Measurements from ENCODE around the gene MAP1B.
"Not testable (repeated sequence)": the region's sequence is repeated elsewhere in the genome, so short reads cannot be mapped to it uniquely, and the experiment has no call there.

Gene MAP1B

DNA sequence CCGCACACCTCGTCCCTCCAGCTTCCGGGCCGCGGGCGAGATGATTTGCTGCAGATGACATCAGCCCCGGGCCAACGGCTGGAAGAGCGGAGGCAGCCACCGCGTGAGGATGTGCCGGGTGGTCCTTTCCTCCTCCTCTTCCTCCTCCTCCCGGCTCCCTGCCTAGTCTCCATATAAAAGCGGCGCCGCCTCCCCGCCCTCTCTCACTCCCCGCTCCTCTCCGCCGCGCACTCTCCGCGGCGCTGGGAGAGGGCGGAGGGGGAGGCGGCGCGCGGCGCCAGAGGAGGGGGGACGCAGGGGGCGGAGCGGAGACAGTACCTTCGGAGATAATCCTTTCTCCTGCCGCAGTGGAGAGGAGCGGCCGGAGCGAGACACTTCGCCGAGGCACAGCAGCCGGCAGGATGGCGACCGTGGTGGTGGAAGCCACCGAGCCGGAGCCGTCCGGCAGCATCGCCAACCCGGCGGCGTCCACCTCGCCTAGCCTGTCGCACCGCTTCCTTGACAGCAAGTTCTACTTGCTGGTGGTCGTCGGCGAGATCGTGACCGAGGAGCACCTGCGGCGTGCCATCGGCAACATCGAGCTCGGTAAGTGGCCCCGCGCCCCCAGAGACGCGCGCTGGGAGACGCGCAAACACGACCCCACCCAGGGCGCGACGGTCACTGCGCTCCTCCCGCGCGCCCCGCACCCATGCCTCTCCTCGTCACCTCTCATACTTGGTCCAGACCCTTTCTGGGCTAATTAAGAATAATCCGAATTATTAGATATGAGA is at the start of gene MAP1B:
Gene MAP1B (plus strand): TSS at position 345 of the 770 bp plus-strand sequence. CDS start 57 bp downstream, at position 402.
- FAIRE-seq (no peak), DNase-seq (ENCODE audit: insufficient read length, low spot score) (no peak)

DNA sequence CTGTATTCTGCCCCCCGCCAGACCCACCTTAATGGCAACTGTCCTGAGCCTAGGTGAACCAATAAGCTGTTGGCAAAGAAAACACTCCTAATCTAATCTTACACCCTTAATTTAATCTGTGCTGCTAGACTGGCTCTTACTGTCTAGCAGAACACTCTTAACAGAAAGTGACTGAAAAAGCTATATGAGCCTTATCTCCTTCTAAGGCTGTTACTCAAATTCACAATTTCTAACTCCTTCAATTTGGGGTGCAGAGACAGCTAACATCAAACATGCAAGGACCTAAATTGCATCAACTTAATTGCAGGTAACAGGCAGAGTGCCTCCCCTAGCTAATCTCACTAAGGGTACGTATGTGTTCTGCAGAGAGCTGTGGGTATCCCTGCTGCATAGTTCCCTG is 49.5 kb upstream of the MAP1B start:
- no peak for DNase-seq (ENCODE audit: insufficient read length, low spot score)
- FAIRE-seq, result no peak

DNA sequence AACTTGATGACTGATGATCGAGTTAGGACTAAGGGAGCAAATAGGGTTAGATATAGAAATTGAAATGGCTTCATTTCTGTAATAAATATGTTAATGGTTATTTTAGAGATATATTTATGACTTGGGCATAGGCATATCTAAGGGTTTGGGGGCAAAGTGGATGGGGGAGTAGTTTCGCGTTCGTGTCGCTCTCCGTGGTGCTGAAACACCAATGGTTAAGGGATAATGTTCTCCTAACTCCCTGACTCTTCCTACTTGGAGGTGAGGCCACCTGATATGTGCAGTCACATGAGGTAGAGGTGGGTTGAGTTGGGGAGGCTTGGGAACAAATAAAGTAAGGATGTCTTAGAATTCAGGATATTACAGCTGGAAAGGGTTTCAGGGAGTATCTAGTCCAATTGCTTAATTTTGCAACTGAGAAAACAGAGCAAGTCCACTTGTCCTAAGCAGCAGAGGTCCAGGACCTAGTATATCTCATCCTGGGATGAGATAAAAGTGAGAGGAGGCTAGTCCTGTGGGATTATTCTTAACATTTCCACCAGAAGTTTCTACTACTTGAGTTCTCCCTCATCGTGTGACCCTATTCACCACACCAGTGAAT is 44.0 kb upstream of the MAP1B start:
- DNase-seq (ENCODE audit: insufficient read length, low spot score) (no peak), FAIRE-seq (no peak)

DNA sequence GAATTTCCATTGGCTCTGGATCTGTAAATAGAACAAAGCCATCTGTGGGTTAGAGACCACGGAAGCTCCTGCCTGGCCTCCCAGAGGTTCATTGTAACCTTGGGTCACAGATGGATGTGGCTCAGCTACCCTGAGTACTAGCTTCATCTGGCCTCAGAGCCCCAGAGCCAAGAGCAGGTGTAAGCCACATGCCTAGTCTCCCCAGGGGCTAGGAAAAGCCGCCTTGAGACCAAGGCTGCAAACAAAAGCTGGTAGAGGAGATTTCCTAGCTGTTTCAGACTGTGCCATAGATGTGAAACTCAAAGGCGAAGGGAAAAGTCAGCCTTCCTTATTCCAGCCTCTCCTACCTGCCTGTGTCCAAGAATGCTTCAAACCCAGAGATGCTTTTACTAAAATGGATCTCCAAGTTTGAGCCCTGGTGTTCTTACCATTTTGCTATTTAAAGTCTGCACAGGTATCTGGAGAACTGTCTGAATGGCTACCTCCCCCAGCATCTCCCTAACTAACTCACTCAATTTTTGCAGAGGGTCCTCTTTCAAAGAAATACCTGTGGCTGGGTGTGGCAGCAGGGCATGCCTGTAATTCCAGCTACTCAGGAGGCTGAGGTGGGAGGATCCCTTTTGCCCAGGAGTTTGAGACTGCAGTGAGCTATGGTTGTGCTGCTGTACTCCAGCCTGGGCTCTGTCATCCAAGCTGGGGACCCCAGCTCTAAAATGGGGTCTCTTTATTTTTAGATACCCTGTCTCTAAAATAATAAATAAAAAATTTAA is 42.3 kb upstream of the MAP1B start:
- no peak for DNase-seq (ENCODE audit: insufficient read length, low spot score)
- no peak for FAIRE-seq

DNA sequence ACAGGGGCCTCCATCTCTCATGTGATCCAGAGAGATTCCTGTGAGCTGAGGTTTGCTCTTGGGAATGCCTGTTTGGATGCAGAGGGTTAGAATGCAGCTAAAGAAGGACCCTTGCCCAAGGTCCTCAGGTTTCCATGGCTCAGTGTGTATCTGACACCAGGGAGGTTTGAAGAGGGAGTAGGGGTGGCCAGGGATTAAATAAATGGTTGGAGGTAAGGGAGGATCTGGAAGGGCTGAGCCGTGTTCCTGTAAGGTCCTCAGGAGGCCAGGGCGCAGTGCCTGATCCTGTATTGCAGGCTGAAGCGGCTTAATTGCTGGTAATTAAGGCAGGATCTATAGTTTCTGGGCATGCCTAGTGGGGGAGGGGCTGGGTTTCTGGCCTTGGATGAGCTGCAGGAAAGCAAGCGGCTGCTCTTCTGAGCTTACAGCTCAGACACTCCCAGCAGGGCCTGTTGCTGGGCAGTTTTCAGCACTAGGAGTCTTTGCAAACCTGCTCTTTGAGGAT is 41.5 kb upstream of the MAP1B start:
- FAIRE-seq (no peak), DNase-seq (ENCODE audit: insufficient read length, low spot score) (no peak)

DNA sequence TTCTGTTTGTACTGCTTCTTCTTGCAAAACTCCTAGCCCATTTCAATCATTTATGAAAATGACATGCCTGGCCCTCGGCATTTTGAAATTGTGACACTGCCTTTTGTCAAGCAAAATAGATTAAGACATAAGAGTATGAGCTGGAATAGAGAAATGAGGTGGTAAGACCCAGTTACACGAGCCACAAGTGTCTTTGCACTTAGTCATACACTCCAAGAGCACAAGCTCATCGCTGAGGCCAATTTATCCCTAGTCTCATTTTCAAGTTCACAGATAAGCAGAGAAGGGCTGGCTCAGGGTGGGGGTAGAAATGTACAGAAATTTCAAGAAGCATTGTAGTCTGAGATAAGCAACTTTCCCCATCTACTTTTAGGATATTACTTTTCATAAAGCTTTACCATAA is 40.6 kb upstream of the MAP1B start:
- no peak for DNase-seq (ENCODE audit: insufficient read length, low spot score)
- FAIRE-seq, result no peak

DNA sequence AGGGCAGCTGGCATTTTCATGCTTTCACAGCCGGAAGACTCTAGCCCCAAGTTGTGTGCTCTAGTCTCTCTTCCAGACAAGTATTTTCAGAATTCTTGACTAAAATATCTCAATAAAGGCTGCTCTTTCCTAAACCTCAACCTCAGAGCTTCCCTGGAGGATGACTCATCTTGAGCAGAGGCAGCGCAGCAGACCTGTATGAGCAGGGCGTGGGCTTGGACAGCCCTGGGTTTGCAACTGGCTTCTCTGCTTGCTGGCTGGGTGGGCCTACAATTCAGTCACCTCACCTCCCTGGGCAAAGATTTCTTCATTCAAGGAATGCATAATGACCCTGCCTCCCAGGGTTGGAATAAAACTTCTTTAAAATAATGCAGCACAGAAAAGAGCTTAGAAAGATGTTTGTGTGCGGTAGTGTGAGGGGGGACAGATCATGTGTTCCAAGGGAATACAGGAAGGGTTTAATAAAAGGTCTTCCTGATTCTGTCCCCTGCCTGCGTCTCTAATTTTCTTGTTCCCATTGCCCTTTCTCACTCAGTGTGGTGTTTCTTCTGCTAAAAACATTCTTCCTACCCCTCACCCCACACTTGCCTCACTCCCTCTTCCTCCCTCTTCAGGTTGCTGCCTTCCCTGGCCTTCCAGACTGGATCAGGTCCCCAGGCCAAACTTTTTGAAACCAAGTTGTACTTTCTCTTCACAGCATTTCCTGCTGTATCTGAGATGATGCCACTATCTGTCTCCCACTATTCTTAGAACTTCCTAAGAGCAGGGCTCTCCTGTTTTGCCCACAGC is 39.4 kb upstream of the MAP1B start:
- no peak for FAIRE-seq
- DNase-seq (ENCODE audit: insufficient read length, low spot score), result no peak

DNA sequence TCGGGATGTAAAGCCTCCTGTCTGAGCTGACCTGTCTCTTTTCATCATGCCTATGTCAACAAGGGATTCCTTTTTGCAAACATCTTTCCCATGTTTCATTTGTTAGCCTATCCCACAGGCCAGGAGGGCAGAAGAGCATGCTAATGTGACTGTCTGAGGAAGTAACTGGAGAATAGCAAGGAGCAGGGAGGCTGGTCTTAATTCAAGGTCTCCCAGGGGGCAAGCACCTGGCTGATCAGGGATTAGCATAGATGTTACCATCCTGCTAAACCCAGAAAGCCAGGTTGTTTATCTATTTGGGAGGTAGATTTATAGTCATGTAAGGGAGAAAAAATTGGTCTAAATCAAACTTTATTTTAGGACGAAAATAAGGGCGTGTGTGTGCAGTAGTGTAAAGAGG is 36.7 kb upstream of the MAP1B start:
- DNase-seq (ENCODE audit: insufficient read length, low spot score) (no peak), FAIRE-seq (no peak)

DNA sequence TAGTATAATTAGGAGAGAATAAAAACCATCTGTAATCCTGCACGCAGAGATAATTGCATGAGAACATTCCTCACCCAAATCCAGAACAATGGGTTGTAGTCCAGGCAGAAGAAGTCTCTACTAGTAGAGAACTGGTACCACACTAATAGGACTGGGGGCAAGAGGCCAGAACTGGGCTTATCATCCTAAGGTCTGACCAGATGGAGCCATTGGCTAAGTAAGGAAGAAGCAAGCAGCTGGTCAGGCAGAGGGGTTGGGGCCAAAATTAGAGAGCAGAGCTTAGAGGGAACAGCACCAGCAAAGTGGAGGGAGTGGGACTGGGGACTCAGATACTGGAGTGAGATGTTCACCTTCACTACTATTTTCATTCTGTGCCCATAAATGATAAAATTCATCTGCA is 35.4 kb upstream of the MAP1B start:
- DNase-seq (ENCODE audit: insufficient read length, low spot score), result no peak
- FAIRE-seq, result no peak

DNA sequence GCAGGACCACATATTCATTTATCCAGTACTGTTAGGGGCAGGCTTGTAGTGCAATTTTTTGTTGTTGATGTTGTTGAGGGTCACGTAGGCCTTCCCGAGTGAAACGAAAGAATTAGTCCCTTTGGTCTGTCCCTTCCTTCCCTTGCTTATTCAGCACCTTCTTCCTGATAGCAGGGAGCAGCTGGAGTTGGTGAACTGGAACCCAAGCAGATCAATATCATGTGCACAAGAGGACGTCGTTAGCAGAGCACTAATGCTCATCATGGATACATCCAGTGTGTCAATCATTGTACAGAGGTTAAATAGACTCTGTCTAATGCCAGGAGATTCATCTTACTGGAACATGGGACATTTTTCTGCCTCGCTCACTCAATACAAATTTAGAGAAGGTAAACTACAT is 33.0 kb upstream of the MAP1B start:
- no peak for DNase-seq (ENCODE audit: insufficient read length, low spot score)
- no peak for FAIRE-seq

DNA sequence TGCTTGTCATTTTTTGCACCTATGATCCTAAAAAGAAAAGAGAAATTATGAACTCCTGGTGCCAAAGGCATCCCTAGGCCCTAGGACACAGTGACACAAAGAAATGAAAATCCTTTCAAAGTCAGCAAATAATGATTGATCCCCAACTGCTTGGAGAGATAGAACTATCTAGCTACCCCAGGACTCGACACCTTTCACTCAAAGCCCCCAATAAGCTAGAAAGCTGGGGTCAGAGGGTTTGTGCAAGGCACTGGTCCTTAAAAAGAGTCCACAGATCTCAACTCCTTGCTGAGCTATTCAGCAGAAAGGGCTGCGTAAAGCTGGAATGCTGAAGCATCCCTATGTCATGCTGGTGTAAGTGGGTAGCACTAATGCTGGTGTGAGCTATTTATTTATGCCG is 31.8 kb upstream of the MAP1B start:
- FAIRE-seq (no peak), DNase-seq (ENCODE audit: insufficient read length, low spot score) (no peak)

DNA sequence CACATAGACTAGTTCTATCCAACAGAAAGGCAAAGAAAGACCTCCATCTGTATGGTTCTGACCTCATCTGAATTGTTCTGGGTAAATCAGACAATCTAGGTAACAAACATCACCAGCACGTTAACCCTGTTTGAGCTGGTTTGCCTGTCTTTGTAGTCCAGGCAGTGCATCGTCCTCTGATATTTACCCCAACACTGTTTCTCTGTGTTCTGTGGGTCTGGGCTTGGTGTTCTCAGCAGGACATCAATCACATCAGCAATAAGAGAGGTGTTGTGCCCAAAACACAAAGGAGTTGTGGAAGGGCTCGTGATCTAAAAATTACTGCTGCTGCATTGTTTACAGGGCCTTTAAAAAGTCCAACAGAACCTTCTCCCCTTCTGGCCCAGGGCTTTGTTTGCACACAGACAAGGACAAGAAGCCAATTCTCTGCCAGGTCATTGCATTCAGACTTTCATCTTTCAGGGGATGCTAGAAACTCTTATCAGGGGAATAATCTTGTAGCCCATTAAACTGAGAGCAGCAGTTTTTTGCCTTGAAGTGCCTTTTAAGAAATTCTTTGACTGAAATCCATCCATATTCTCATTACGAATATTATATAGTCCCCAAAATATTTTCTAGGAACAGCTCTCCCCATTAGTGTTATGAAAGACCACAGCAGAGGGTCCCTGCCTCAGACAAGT is 30.5 kb upstream of the MAP1B start:
- no peak for DNase-seq (ENCODE audit: insufficient read length, low spot score)
- FAIRE-seq, result no peak

DNA sequence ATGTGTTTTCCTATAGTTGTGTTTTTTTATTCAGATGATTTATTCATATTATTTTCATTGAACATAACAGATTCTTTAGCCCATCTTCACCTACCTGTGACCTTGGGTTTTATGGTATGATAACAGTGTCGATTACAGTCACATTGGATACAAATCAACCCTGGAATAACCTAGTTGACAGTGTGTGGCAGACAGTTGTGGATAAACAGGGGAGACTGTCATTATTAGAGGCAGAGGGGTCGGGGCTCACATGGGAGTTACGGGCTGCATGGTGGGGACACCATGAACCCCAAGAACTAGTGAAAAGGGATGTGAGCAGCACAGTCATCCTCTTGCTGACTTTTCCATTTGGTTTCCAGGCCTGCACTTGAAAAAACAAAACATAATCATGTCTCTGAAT is 29.9 kb upstream of the MAP1B start:
- no peak for FAIRE-seq
- no peak for DNase-seq (ENCODE audit: insufficient read length, low spot score)

DNA sequence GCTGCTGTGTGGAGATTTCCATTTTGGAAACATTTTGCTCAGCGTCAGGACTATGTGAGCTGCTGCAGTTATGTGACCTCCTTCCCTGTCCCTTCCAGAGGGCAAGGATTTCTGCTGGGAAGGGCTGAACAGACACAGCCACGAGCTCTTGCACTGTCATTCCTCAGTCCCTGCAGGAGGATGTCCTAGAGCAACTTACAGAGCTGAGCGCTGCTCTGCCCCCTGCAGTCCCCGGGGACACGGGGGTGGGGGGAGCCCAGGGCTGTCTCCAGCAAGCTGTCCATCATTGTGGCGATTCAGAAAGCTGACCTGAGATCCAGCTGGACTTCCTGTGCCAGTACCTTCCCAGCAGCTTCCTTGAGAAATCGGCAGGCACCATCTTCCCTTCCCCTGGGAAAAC is 28.0 kb upstream of the MAP1B start:
- no peak for FAIRE-seq
- no peak for DNase-seq (ENCODE audit: insufficient read length, low spot score)

DNA sequence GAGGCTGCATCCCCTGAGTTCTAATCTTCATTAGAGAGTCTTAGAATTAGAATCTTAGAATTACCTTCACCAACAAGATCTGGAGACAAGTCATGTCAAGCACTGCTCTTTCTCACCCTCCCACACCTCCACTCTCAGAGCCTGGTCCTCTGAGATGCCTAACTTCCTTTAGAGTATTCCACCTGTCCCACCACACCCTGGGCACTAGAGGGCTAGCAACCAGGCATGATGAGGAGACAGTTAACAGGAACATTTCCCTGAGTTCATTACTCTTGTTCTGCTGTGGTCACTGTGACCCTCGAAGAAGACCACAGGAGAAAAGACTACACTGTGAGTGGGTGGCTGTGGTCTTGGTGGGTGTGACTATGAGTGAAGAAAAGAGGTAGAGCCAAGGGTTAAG is 25.2 kb upstream of the MAP1B start:
- no peak for DNase-seq (ENCODE audit: insufficient read length, low spot score)
- no peak for FAIRE-seq

DNA sequence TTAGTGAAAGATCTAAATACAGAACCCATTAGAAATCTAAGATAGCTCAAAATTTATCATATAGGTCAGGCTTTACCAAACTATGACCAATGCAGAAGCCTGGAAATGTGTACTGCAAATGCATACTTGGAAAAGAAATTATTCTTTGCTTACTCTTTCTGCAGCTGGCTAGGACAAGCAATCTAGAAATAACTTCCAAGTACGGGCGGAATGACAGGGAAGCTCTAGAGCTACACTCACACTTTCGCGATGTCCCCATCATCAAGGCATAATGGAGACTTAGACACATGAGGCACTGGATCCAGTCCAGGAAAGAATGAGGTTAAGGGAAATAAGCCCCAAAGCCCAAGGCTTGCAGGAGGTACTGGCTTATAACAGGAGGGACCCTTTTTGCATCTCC is 22.4 kb upstream of the MAP1B start:
- FAIRE-seq, result no peak
- no peak for DNase-seq (ENCODE audit: insufficient read length, low spot score)

DNA sequence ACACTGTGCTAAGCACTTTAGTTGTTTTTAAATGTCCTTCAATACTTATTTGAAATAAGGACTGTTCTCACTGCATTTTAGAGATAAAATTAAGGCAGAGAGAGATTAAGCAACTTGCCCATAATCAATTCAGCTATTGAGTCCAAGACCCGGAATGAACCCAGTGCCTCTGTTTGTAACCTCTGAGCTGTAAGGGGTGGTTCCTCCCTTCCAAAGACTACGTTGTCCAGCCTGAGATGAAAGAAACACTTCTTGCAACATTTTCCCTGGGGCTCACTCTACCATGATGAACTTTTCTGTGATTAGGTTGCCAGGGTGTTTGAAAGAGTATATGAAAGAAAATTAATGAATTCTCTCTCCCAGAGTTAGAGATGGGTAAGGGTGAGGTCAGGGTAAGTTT is 22.0 kb upstream of the MAP1B start:
- DNase-seq (ENCODE audit: insufficient read length, low spot score) (no peak), FAIRE-seq (no peak)

DNA sequence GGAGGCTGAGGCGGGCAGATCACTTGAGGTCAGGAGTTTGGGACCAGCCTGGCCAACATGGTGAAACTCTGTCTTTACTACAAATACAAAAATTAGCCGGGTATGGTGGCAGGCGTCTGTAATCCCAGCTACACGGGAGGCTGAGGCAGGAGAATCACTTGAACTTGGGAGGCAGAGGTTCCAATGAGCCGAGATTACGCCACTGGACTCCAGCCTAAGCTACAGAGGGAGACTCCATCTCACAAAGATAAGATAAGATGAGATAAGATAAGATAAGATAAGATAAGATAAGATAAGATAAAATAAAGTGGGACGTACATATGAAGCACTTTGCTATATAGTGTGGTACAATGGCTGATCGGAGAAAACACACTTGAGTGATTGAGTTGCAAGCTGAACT is 17.6 kb upstream of the MAP1B start:
- DNase-seq (ENCODE audit: insufficient read length, low spot score); FAIRE-seq: not testable (repeated sequence)

DNA sequence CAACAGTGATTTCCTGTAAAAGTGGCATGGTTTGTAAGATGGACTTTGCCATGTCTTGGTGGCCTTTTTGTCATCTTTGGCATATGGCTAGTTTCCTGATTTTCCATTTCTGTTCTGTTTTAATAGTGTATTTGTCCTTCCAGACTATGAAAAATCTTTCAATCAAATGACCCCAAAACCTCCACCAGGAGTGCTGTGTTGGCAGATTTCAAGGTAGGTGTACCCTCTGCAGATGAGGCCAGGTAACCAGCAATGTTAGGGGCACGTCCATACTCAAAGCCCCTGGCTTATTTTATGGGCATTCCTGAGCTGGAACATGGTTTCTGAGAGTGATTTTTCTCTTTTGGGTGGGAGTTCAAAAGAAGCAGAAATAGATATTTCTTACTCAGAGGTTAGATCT is 15.2 kb upstream of the MAP1B start:
- FAIRE-seq (no peak), DNase-seq (ENCODE audit: insufficient read length, low spot score) (no peak)

DNA sequence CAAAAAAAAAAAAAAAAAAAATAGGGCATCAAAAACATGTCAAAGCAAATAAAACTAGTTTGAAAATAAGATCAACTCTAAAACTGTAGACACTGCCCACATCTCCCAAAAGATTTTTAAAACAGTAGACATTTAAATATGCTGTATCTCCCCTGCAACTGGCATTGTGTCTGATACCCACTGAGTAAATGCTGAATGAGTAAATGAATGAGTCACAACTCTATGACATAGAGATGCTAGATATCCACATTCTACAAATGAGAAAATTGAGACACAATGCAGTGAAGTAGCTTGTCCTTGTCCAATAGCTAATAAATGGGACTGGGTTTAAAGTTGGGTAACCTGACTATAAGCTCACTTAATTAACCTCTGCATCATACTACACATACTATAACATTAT is 14.1 kb upstream of the MAP1B start:
- no peak for DNase-seq (ENCODE audit: insufficient read length, low spot score)
- FAIRE-seq, result no peak

Measured in GM19239 (cell line).